Activated CD4-positive, alpha-beta T cell treated with anti-CD3 and anti-CD28 coated beads for 4 hours (primary cell): ENCODE results near the gene ZNF211.

Experiments
- DNase-seq, 2 donors: peaks; one replicate each; pipeline ENCODE4 v3.0.0-alpha.2; 2020

The ZNF211 gene

DNA sequence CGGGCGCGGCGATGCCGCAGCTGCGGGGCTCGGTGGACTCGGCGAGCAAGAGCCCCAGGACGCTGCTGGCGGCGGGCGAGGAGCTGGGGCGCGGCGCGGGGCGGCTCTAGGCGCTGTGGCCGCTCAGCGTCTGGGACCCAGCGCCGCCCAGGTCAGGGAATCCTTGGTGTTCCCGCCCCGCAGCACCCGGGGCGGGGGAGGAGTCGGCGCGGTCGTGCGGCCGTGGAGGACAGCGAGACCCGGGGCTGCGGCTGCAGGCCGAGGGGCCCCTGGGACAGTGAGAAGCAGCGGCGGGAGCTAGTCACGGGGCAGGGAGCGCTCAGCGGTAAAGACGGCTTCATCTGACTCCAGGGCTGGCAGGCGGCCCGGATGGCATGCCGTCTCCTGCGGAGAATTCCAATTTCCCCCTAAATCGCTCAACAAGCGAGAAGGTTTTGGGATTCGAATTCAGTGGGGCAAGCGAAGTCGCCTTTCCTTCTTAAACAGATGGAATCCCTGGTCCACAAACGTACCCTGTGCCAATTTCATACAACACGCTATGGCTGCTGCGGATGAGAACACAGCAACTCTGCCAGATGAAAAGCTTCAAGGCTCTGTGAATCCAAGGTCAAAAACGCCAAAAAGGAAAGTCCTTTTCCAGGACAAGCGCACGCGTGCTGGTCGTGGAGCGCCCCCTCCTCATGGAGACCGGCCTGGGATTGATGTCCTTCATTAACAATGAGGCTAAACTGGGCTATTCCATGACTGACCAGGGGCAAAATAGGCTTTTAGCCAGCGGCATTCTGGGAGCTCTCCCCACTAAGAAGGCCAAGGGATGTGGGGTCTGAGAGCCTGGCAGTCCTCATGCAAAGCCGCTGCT, 31.5 kb downstream of the ZNF211 start:
- DNase-seq = no peak

DNA sequence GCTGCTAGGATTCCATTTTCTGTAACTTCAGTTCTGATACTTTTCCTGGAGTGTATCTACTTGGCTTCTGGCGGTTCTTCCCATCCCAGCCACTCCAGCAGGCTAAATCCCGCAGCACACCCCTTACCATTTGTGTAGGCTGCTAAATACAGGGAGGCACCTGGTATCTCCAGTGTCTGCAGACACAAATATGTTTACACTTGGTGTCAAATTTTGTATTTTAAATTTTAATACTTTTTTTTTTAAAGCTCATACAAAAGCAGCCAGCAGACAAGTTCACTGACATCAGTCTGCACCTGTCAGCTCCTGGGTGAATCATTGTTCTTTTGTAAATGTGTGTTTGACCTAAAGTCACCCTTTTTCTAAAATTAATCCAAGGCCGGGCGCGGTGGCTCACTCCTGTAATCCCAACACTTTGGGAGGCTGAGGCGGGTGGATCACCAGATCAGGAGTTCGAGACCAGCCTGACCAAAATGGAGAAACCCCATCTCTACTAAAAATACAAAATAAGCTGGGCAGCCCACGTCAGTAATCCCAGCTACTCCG, 32.4 kb downstream of the ZNF211 start:
- DNase-seq = no peak

DNA sequence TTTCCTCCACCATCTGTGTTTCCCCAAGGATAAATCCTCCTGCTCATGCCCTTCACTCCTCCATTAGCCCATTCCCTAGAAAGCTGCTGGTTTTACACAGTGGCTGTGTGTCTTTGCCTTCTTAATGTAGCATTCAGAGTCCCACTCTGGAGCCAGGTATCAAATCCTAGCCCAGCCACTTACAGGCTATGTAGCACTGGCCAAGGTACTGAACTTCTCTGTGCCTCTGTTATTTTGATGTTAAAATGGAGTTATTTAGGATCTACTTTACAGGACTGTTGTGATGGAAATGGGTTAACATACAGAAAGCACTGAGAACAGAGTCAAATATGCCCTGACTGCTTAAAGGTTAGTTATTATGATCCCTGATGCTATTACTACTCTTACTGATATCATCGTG, 34.3 kb downstream of the ZNF211 start:
- DNase-seq = no peak

DNA sequence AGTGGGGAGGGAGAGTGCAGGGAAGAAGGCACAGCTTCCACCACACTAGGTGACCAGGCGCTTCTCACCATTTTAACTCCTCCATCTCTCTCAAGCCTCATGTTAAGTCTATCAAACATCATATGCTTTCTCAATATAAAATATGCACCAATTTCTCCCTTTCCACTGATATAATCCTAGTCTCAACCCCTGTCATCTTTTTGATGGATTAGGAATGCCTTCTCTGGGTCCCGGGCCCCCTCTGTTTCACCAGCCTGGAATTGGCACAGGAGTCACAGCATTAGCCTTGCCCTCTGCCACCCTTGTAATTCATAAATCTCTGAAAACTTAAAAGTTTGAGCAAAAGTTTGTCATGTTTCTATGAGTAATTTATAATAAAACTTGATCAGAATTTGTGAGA, 35.7 kb downstream of the ZNF211 start, which contains the start of gene ZSCAN4:
Gene ZSCAN4 (plus strand): TSS at position 301 of the 400 bp plus-strand sequence. CDS start 7,211 bp downstream, outside the sequence.
- no peak for DNase-seq

DNA sequence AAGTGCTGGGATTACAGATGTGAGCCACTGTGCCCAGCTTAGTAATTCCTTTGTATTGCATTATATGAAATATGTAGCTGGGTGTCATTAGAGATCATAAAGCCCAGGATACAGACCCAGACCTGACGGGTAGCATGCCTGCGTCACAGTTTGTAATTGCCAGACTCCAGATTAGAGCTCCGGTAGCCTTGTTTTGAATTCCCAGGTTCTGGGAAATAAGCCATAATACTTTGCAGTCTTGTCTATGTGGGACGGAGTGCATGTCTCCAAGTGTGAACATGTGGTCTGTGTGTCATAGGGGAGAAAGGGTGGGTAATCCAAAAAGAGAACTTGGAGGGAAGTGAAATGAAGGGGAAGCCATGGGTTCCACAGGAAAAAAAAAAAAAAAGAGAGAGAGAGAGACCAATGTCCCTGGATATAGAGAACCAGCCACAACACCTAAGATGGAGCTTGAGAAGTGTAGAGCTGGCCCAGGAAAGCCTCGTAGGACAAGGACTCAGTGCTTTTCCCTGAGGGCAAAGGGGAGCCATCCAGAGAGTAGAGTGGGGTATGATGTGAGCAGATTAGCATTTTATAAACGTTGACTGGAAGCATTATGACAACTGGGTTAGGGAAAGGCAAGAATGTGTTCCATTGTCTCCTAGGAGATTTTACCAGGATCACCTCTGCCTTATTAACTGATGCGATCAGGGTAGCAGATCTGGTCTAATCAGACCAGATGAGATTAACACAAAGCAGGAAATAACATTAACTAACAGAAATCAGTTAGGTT, 38.3 kb downstream of the ZNF211 start:
- no peak for DNase-seq

DNA sequence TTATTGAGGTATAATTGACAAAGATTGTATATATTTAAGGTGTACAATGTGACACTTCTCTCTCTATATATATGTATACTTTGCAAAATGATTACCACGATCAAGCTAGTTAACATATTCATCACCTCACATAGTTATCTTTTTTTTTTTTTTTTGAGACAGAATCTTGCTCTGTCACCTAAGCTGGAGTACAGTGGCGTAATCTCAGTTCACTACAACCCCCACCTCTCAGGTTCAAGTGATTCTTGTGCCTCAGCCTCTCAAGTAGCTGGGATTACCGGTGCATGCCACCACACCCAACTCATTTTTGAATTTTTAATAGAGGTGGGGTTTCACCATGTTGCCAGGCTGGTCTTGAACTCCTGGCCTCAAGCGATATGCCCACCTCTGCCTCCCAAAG, 39.5 kb downstream of the ZNF211 start:
- DNase-seq = no peak

DNA sequence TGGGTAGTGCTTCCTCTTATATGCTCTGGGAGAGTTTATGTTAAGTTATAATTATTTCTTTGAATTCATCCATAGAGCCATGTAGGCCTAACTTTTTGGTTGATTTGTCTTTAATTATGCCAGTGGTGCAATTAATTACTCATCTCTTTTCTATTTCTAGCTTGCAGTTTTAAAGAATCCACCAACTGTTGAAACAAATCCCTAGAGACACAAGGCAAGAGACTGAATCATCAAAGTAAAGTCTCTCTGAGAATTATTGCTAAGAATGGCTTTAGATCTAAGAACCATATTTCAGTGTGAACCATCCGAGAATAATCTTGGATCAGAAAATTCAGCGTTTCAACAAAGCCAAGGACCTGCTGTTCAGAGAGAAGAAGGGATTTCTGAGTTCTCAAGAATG, 42.9 kb downstream of the ZNF211 start:
- DNase-seq = no peak

DNA sequence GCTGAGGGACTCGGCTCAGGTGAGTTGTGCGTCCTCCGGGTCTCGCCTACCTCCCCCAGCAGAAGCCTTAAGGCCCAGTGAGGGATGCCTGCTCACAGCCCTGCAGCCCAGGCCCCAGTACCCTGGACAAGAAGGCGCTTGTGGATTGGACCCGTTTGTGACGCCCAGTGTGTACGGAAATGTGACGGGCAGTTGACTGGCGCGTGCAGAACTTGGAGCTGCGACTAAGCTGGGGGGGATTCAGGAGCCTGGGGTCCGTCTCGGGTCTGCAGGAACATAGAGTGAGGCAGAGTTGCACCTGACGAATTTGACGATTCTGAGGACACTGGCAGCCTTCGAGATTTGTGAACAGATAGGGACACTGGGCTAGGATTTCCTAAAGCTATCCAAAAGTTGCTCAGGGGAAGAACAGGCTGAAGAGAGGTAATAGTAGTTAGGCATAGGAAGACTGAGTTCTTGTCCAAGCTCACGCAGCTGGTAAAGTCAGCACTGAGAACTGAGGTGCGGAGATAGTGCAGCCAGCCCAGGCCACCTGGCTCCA, 49.3 kb downstream of the ZNF211 start:
- no peak for DNase-seq

DNA sequence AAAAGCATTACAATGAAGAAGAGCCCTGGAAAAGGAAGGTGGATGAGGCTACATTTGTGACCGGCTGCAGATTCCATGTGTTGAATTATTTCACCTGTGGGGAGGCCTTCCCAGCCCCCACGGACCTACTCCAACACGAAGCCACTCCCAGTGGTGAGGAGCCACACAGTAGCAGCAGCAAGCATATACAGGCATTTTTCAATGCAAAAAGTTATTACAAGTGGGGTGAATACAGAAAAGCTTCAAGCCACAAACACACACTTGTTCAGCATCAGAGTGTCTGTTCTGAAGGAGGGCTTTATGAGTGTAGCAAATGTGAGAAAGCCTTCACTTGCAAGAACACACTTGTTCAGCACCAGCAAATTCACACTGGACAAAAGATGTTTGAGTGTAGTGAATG, 53.8 kb downstream of the ZNF211 start:
- DNase-seq = no peak

DNA sequence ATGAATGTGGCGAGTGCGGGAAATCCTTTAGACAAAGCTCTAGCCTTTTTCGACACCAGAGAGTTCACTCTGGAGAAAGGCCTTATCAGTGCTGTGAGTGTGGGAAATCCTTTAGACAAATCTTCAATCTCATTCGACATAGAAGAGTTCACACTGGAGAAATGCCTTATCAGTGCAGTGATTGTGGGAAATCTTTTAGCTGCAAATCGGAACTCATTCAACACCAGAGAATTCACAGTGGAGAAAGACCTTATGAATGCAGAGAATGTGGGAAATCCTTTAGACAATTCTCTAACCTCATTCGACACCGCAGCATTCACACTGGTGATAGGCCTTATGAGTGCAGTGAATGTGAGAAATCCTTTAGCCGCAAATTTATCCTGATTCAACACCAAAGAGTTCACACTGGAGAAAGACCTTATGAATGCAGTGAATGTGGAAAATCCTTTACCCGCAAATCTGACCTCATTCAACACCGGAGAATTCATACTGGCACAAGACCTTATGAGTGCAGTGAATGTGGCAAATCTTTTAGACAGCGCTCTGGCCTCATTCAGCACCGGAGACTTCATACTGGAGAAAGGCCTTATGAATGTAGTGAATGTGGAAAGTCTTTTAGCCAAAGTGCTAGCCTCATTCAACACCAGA, 54.5 kb downstream of the ZNF211 start:
- no peak for DNase-seq

DNA sequence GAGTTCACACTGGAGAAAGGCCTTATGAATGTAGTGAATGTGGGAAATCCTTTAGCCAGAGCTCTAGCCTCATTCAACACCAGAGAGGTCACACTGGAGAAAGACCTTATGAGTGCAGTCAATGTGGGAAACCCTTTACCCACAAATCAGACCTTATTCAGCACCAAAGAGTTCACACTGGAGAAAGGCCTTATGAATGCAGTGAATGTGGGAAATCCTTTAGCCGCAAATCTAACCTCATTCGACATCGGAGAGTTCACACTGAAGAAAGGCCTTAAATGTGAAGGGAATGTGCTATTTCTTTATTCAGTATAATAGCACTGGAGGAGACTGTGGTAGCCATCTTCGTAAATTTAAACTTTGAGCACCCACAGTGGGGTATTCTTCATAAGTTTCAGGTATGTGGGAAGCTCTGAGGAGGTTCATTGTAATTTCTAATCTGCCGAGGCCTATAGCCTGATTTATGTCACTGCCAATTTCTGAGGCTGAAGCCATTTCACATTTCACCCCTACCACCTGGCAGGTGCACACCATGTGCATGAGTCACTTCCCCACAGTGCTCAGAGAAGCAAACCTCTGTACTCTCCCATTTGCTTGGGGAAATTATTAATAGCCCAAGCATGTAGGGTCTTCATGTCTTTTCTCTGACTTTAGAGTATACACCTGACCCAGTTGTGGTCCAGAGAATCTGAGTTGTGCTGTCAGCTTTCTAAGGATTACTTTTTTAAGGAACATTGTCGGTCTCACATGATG, 55.2 kb downstream of the ZNF211 start:
- no peak for DNase-seq

DNA sequence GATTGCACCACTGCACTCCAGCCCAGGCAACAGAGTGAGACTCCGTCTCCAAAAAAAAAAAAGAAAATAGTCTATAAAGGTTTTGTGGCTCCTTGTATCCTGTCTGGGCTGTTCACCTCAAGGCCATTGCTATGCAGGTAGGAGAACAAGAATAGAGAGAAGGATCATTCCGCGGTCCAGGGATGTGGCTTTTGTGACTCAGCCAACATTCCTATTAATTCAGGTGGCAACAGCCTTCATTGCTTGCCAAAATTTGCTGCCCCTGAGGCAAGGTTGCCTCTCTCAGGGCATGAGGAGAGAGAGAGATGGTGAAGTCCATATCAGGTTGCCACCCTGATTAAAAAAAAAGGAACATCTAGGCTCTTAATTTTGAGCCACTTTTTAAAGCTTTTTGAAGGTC, 56.8 kb downstream of the ZNF211 start:
- DNase-seq = no peak
